WERI-Rb-1 (cell line): ENCODE results near the gene BACH2.
A peak's percentile ranks its signal among the peaks of the same experiment; 100 is the strongest.

ENCODE experiments used
- DNase-seq: peaks from one replicate; pipeline ENCODE4 v3.0.0-alpha.2; 2020
- H3K27ac ChIP-seq: fragments of 250-450 bp; sonication (Bioruptor Pico); 2 replicates; pipeline ENCODE4 v1.5.1; 2020; ENCODE audit warnings: mild to moderate bottlenecking, moderate library complexity
- H3K27me3 ChIP-seq: fragments of 250-450 bp; sonication (Bioruptor Pico); 2 replicates; pipeline ENCODE4 v1.5.1; 2021; ENCODE audit warnings: mild to moderate bottlenecking, low read depth, moderate library complexity; ENCODE audit not compliant: insufficient read depth, severe bottlenecking
- H3K36me3 ChIP-seq: fragments of 250-450 bp; sonication (Bioruptor Pico); 2 replicates; pipeline ENCODE4 v1.5.1; 2020; ENCODE audit warnings: mild to moderate bottlenecking, moderate library complexity
- H3K4me3 ChIP-seq: 2 replicates; pipeline ENCODE4 v1.5.1; 2011; ENCODE audit warnings: low read depth, mild to moderate bottlenecking, control low read depth, low read length
- H3K9me3 ChIP-seq: fragments of 250-450 bp; sonication (Bioruptor Pico); 2 replicates; pipeline ENCODE4 v1.5.1; 2021; ENCODE audit warnings: mild to moderate bottlenecking, moderate library complexity; ENCODE audit not compliant: severe bottlenecking
- TF ChIP-seq, protein P1 (sequence below): IDR thresholded peaks from 2 replicates; pipeline ENCODE4 v1.5.1; 2011; ENCODE audit warnings: low read depth, mild to moderate bottlenecking, control low read depth, inconsistent platforms, low read length

BACH2 gene

GRCh38 chr6:90238496-90239266 lies 58.0 kb downstream of the BACH2 start:
- peak; percentile 33 for DNase-seq
- Histone ChIP-seq H3K9me3 (no peaks in the 10 kb centered on the region), H3K4me3 (no peak overlapping the region), H3K27ac (peak overlapping the region; percentile 68), H3K36me3 (no peaks in the 10 kb centered on the region), H3K27me3 (no peaks in the 10 kb centered on the region)
- TF ChIP-seq, protein P1, sequence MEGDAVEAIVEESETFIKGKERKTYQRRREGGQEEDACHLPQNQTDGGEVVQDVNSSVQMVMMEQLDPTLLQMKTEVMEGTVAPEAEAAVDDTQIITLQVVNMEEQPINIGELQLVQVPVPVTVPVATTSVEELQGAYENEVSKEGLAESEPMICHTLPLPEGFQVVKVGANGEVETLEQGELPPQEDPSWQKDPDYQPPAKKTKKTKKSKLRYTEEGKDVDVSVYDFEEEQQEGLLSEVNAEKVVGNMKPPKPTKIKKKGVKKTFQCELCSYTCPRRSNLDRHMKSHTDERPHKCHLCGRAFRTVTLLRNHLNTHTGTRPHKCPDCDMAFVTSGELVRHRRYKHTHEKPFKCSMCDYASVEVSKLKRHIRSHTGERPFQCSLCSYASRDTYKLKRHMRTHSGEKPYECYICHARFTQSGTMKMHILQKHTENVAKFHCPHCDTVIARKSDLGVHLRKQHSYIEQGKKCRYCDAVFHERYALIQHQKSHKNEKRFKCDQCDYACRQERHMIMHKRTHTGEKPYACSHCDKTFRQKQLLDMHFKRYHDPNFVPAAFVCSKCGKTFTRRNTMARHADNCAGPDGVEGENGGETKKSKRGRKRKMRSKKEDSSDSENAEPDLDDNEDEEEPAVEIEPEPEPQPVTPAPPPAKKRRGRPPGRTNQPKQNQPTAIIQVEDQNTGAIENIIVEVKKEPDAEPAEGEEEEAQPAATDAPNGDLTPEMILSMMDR: no peak

GRCh38 chr6:90237350-90237990 lies 59.2 kb downstream of the BACH2 start:
- TF ChIP-seq, protein P1: no peak
- H3K27ac ChIP-seq: no peak overlapping the region
- H3K27me3 ChIP-seq: no peaks in the 10 kb centered on the region
- H3K9me3 ChIP-seq: no peaks in the 10 kb centered on the region
- no peak overlapping the region for H3K4me3 ChIP-seq
- no peaks in the 10 kb centered on the region for H3K36me3 ChIP-seq
- no peak for DNase-seq

- H3K36me3 ChIP-seq: no peaks in the 10 kb centered on the region
- H3K9me3 ChIP-seq: no peaks in the 10 kb centered on the region
- DNase-seq: no peak
- TF ChIP-seq, protein P1: no peak
- no peak overlapping the region for H3K4me3 ChIP-seq
- H3K27ac ChIP-seq: no peak overlapping the region
- no peaks in the 10 kb centered on the region for H3K27me3 ChIP-seq
These were observed 62.6 kb downstream of the BACH2 start for GRCh38 chr6:90233994-90234393.

- Histone ChIP-seq H3K9me3 (no peaks in the 10 kb centered on the region), H3K4me3 (no peak overlapping the region), H3K27ac (no peak overlapping the region), H3K27me3 (no peaks in the 10 kb centered on the region), H3K36me3 (no peaks in the 10 kb centered on the region)
- no peak for DNase-seq
- TF ChIP-seq, protein P1: no peak
These were observed 63.4 kb downstream of the BACH2 start for GRCh38 chr6:90233213-90233612.

DNA sequence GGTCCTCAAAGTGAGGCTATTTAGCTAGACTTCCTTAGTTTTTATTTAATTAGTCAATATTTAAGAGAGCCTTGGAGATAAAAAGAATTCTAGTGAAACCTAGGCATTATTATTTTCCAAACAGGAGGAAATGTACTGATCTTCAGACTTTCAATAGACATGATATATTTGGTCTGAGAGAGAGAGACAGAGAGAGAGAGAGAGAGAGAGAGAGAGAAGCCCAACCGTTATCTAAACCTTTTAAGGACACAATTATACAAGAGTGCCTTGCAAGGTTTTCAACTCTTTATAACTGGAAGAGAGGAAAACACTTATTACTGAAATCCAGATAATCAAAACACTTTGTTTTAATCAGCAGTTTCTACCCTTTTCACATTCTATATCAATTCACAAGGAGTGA lies 64.8 kb downstream of the BACH2 start:
- H3K9me3 ChIP-seq: no peaks in the 10 kb centered on the region
- TF ChIP-seq, protein P1: no peak
- H3K4me3 ChIP-seq: no peak overlapping the region
- H3K27me3 ChIP-seq: no peaks in the 10 kb centered on the region
- H3K27ac ChIP-seq: no peak overlapping the region
- DNase-seq: no peak
- no peaks in the 10 kb centered on the region for H3K36me3 ChIP-seq
